T1000 (cell line): ENCODE data around the gene CCDC152.
A peak's percentile ranks its signal among the peaks of the same experiment; 100 is the strongest.
"Not testable (repeated sequence)": the region's sequence is repeated elsewhere in the genome, so short reads cannot be mapped to it uniquely, and the experiment has no call there.

Experiments
- DNase-seq: peaks from one replicate; lab custom pipeline; 2025; ENCODE audit warnings: mixed read lengths; lab: John Stamatoyannopoulos, UW

Gene CCDC152

GRCh38 chr5:42812620-42813019 is 56.0 kb downstream of the CCDC152 start:
- no peak for DNase-seq

- DNase-seq, result no peak
Measured at GRCh38 chr5:42813533-42813932, 56.9 kb downstream of the CCDC152 start.

- DNase-seq, result not testable (repeated sequence)
Measured at GRCh38 chr5:42816546-42816945, 59.9 kb downstream of the CCDC152 start.

GRCh38 chr5:42819745-42820144 is 63.1 kb downstream of the CCDC152 start:
- no peak for DNase-seq

- no peak for DNase-seq
Measured at GRCh38 chr5:42822548-42822947, 65.9 kb downstream of the CCDC152 start.

GRCh38 chr5:42824347-42824976 is 67.8 kb downstream of the CCDC152 start:
- DNase-seq, result no peak

GRCh38 chr5:42825422-42826148 is 69.0 kb downstream of the CCDC152 start:
- no peak for DNase-seq

- no peak for DNase-seq
Measured at GRCh38 chr5:42826757-42827515, 70.3 kb downstream of the CCDC152 start.

GRCh38 chr5:42828671-42829070 is 72.1 kb downstream of the CCDC152 start:
- DNase-seq, result no peak

GRCh38 chr5:42830924-42831323 is 74.3 kb downstream of the CCDC152 start:
- DNase-seq, result no peak

GRCh38 chr5:42832060-42832459 is 75.4 kb downstream of the CCDC152 start:
- no peak for DNase-seq

- DNase-seq, result no peak
Measured at GRCh38 chr5:42836070-42836769, 79.6 kb downstream of the CCDC152 start.

GRCh38 chr5:42837601-42838000 is 81.0 kb downstream of the CCDC152 start:
- no peak for DNase-seq

GRCh38 chr5:42839196-42839595 is 82.6 kb downstream of the CCDC152 start:
- DNase-seq, result no peak

GRCh38 chr5:42840269-42840668 is 83.7 kb downstream of the CCDC152 start:
- peak; percentile 12 for DNase-seq

- no peak for DNase-seq
Measured at GRCh38 chr5:42840842-42841567, 84.4 kb downstream of the CCDC152 start.

GRCh38 chr5:42842921-42843641 is 86.5 kb downstream of the CCDC152 start:
- DNase-seq, result no peak

GRCh38 chr5:42843675-42844292 is 87.2 kb downstream of the CCDC152 start:
- no peak for DNase-seq

GRCh38 chr5:42844408-42844807 is 87.8 kb downstream of the CCDC152 start:
- not testable (repeated sequence) for DNase-seq

- DNase-seq, result no peak
Measured at GRCh38 chr5:42848545-42848944, 91.9 kb downstream of the CCDC152 start.
